Measurements from ENCODE around the gene UROC1. TPM values are rescaled to one million over a fixed set of nuclear protein-coding genes. Genes with fewer than 3 reads are reported as not detected.

The UROC1 gene
- total RNA-seq, 1 donor, result not detected

GRCh38 chr3:126546549-126547239, 29.1 kb upstream of the UROC1 start:
- H3K79me2 ChIP-seq (ENCODE audit: insufficient read depth, low read length), result no peaks in the 10 kb centered on the region

GRCh38 chr3:126546013-126546412, 28.4 kb upstream of the UROC1 start:
- Histone ChIP-seq H2AFZ (ENCODE audit: low read length) (no peak overlapping the region), H3K4me1 (ENCODE audit: insufficient read depth, low read length) (peaks cover 3% of the 10 kb centered on the region), H3K27me3 (ENCODE audit: insufficient read depth, low read length) (peaks cover 20% of the 10 kb centered on the region), H4K20me1 (ENCODE audit: insufficient read depth, low read length) (no peaks in the 10 kb centered on the region), H3K27ac (ENCODE audit: low read depth, low read length) (no peak overlapping the region), H3K79me2 (ENCODE audit: insufficient read depth, low read length) (no peaks in the 10 kb centered on the region), H3K4me2 (ENCODE audit: insufficient read depth, low read length) (no peak overlapping the region), H3K36me3 (ENCODE audit: insufficient read depth, low read length) (no peaks in the 10 kb centered on the region), H3K9me3 (ENCODE audit: low read depth, low read length) (no peaks in the 10 kb centered on the region), H3K4me3 (ENCODE audit: insufficient read depth, low read length) (no peak overlapping the region)
- TF ChIP-seq CTCF (IDR thresholded peaks at IDR 0.05; ENCODE audit: extremely low read depth, low read depth, low read length), result no peak
- DNase-seq (ENCODE audit: insufficient read length, low spot score, missing footprints), result peak; percentile 49

More at GRCh38 chr3:126546549-126547239, 29.1 kb upstream of the UROC1 start:
- Histone ChIP-seq H4K20me1 (ENCODE audit: insufficient read depth, low read length) (no peaks in the 10 kb centered on the region), H3K9me3 (ENCODE audit: low read depth, low read length) (no peaks in the 10 kb centered on the region), H3K4me2 (ENCODE audit: insufficient read depth, low read length) (no peak overlapping the region), H2AFZ (ENCODE audit: low read length) (no peak overlapping the region), H3K36me3 (ENCODE audit: insufficient read depth, low read length) (no peaks in the 10 kb centered on the region), H3K27me3 (ENCODE audit: insufficient read depth, low read length) (peaks cover 20% of the 10 kb centered on the region), H3K4me1 (ENCODE audit: insufficient read depth, low read length) (no peaks in the 10 kb centered on the region), H3K27ac (ENCODE audit: low read depth, low read length) (no peak overlapping the region), H3K4me3 (ENCODE audit: insufficient read depth, low read length) (no peak overlapping the region)
- no peak for TF ChIP-seq CTCF (IDR thresholded peaks at IDR 0.05; ENCODE audit: extremely low read depth, low read depth, low read length)
- peak; percentile 61 for DNase-seq (ENCODE audit: insufficient read length, low spot score, missing footprints)

- Histone ChIP-seq H3K4me1 (ENCODE audit: insufficient read depth, low read length) (peaks cover 7% of the 10 kb centered on the region), H3K27me3 (ENCODE audit: insufficient read depth, low read length) (peaks cover 20% of the 10 kb centered on the region), H2AFZ (ENCODE audit: low read length) (no peak overlapping the region), H3K4me2 (ENCODE audit: insufficient read depth, low read length) (no peak overlapping the region), H3K4me3 (ENCODE audit: insufficient read depth, low read length) (no peak overlapping the region), H3K79me2 (ENCODE audit: insufficient read depth, low read length) (no peaks in the 10 kb centered on the region), H4K20me1 (ENCODE audit: insufficient read depth, low read length) (no peaks in the 10 kb centered on the region), H3K9me3 (ENCODE audit: low read depth, low read length) (no peaks in the 10 kb centered on the region), H3K36me3 (ENCODE audit: insufficient read depth, low read length) (no peaks in the 10 kb centered on the region), H3K27ac (ENCODE audit: low read depth, low read length) (no peak overlapping the region)
- TF ChIP-seq CTCF (IDR thresholded peaks at IDR 0.05; ENCODE audit: extremely low read depth, low read depth, low read length), result no peak
- DNase-seq (ENCODE audit: insufficient read length, low spot score, missing footprints), result peak; percentile 88
Measured at GRCh38 chr3:126545544-126545943, 28.0 kb upstream of the UROC1 start.

GRCh38 chr3:126544596-126545281, 27.2 kb upstream of the UROC1 start:
- H3K9me3 ChIP-seq (ENCODE audit: low read depth, low read length), result no peaks in the 10 kb centered on the region
- H3K27me3 ChIP-seq (ENCODE audit: insufficient read depth, low read length), result peaks cover 20% of the 10 kb centered on the region
- DNase-seq (ENCODE audit: insufficient read length, low spot score, missing footprints), result peak; percentile 62
- H3K79me2 ChIP-seq (ENCODE audit: insufficient read depth, low read length), result no peaks in the 10 kb centered on the region
- H4K20me1 ChIP-seq (ENCODE audit: insufficient read depth, low read length), result no peaks in the 10 kb centered on the region
- H2AFZ ChIP-seq (ENCODE audit: low read length), result no peak overlapping the region
- peaks cover 14% of the 10 kb centered on the region for H3K4me1 ChIP-seq (ENCODE audit: insufficient read depth, low read length)
- H3K4me3 ChIP-seq (ENCODE audit: insufficient read depth, low read length), result no peak overlapping the region
- no peaks in the 10 kb centered on the region for H3K36me3 ChIP-seq (ENCODE audit: insufficient read depth, low read length)
- no peak overlapping the region for H3K27ac ChIP-seq (ENCODE audit: low read depth, low read length)
- no peak overlapping the region for H3K4me2 ChIP-seq (ENCODE audit: insufficient read depth, low read length)
- TF ChIP-seq CTCF (IDR thresholded peaks at IDR 0.05; ENCODE audit: extremely low read depth, low read depth, low read length), result no peak
